Neuronal stem cell (in vitro differentiated cells): Measurements from ENCODE around the gene CDH6.

Source experiments
- DNase-seq: peaks from one replicate; pipeline ENCODE4 v3.0.0-alpha.2; 2013; ENCODE audit warnings: low spot score
- H2AFZ ChIP-seq: one replicate; pipeline ENCODE4 v1.6.1; 2013; ENCODE audit warnings: mild to moderate bottlenecking, low read length, inconsistent platforms
- H2AK5ac ChIP-seq: 2 replicates; pipeline ENCODE4 v1.6.1; 2013; ENCODE audit warnings: low read depth, mild to moderate bottlenecking, inconsistent platforms, low read length, moderate library complexity, mixed read lengths
- H2BK120ac ChIP-seq: 2 replicates; pipeline ENCODE4 v1.6.1; 2013; ENCODE audit warnings: low read depth, mild to moderate bottlenecking, inconsistent platforms, low read length, moderate library complexity, mixed read lengths
- H2BK12ac ChIP-seq: one replicate; pipeline ENCODE4 v1.6.1; 2013; ENCODE audit warnings: low read length, inconsistent platforms
- H2BK15ac ChIP-seq: 2 replicates; pipeline ENCODE4 v1.6.1; 2013; ENCODE audit warnings: mild to moderate bottlenecking, low read length, inconsistent platforms, mixed read lengths
- H2BK5ac ChIP-seq: one replicate; pipeline ENCODE4 v1.6.1; 2013; ENCODE audit warnings: inconsistent platforms, mild to moderate bottlenecking, low read length, moderate library complexity
- H3K14ac ChIP-seq: one replicate; pipeline ENCODE4 v1.6.1; 2013; ENCODE audit warnings: low read length, inconsistent platforms
- H3K18ac ChIP-seq: 2 replicates; pipeline ENCODE4 v1.6.1; 2013; ENCODE audit warnings: low read length, inconsistent platforms
- H3K23ac ChIP-seq: 2 replicates; pipeline ENCODE4 v1.6.1; 2013; ENCODE audit warnings: low read depth, mild to moderate bottlenecking, mixed read lengths, low read length, inconsistent platforms; ENCODE audit not compliant: poor library complexity
- H3K27ac ChIP-seq: replicated peaks from 3 replicates; pipeline ENCODE4 v1.5.1; 2013; ENCODE audit warnings: low read length, inconsistent platforms
- H3K27me3 ChIP-seq, 3 experiments: 2 replicates each; pipeline ENCODE4 v1.6.1; 2013; ENCODE audit warnings: low read length in 3 of 3, mild to moderate bottlenecking in 2 of 3, inconsistent platforms in 1 of 3, low read depth in 1 of 3, mixed read lengths in 1 of 3, moderate library complexity in 1 of 3; ENCODE audit not compliant: control insufficient read depth in 3 of 3, insufficient read depth in 3 of 3
- H3K36me3 ChIP-seq, 2 donors: replicated peaks in 1 of 2; 2 replicates each; pipeline ENCODE4 v1.6.1; 2013; ENCODE audit warnings: low read length in 2 of 2; ENCODE audit not compliant: control insufficient read depth in 2 of 2, insufficient read depth in 2 of 2
- H3K4ac ChIP-seq: 2 replicates; pipeline ENCODE4 v1.6.1; 2013; ENCODE audit warnings: inconsistent platforms, mild to moderate bottlenecking, low read length, moderate library complexity
- H3K4me1 ChIP-seq, 2 donors: 1 replicate in 1 of 2; 2 replicates in 1 of 2; pipeline ENCODE4 v1.6.1; 2013; ENCODE audit warnings: low read length in 2 of 2, low read depth in 1 of 2; ENCODE audit not compliant: control insufficient read depth in 2 of 2, insufficient read depth in 1 of 2
- H3K4me2 ChIP-seq: one replicate; pipeline ENCODE4 v1.6.1; 2013; ENCODE audit warnings: mild to moderate bottlenecking, low read length, inconsistent platforms; ENCODE audit not compliant: insufficient read depth, poor library complexity, severe bottlenecking
- H3K4me3 ChIP-seq, 2 donors: 2 replicates each; pipeline ENCODE4 v1.5.1; 2013; ENCODE audit warnings: low read length in 2 of 2, mild to moderate bottlenecking in 2 of 2, inconsistent platforms in 1 of 2, moderate library complexity in 1 of 2
- H3K79me1 ChIP-seq: one replicate; pipeline ENCODE4 v1.6.1; 2013; ENCODE audit warnings: low read depth, mild to moderate bottlenecking, inconsistent platforms, low read length, moderate library complexity
- H3K9ac ChIP-seq: one replicate; pipeline ENCODE4 v1.6.1; 2013; ENCODE audit warnings: mild to moderate bottlenecking, low read depth, low read length, inconsistent platforms; ENCODE audit not compliant: poor library complexity
- H3K9me3 ChIP-seq, 2 donors: replicated peaks in 1 of 2; 2 replicates each; pipeline versions ENCODE3 to v1.6.1; 2013; ENCODE audit warnings: low read length in 2 of 2, mild to moderate bottlenecking in 2 of 2, inconsistent platforms in 1 of 2, low read depth in 1 of 2, mixed read lengths in 1 of 2, moderate library complexity in 1 of 2; ENCODE audit not compliant: control insufficient read depth in 2 of 2, insufficient read depth in 1 of 2
- H4K8ac ChIP-seq: one replicate; pipeline ENCODE4 v1.6.1; 2013; ENCODE audit warnings: low read depth, mild to moderate bottlenecking, inconsistent platforms, low read length, moderate library complexity
- H4K91ac ChIP-seq: one replicate; pipeline ENCODE4 v1.6.1; 2013; ENCODE audit warnings: low read length, low read depth, mild to moderate bottlenecking, inconsistent platforms; ENCODE audit not compliant: poor library complexity
- WGBS, 2 donors: extraction: QIAGEN DNeasy Blood & Tissue Kit; methylation state at CpG; one replicate each; pipeline ENCODE4 v1.1.7; 2013; ENCODE audit warnings: missing lambda C conversion rate in 2 of 2, mixed read lengths in 1 of 2; ENCODE audit not compliant: insufficient read length in 2 of 2, insufficient replicate concordance in 1 of 2; ENCODE audit errors: extremely low coverage in 2 of 2; 5-methylcytosine and 5-hydroxymethylcytosine counted together

The CDH6 gene

GRCh38 chr5:31289429-31289828 is 95.9 kb downstream of the CDH6 start:
- Histone ChIP-seq H2BK12ac (no peak overlapping the region), H3K14ac (no peak overlapping the region), H4K91ac (no peak overlapping the region), H3K9me3 (no peaks in the 10 kb centered on the region), H2BK5ac (no peak overlapping the region), H2BK120ac (no peak overlapping the region), H3K23ac (no peak overlapping the region), H3K4me2 (no peak overlapping the region), H3K4me1 (no peaks in the 10 kb centered on the region), H3K27me3 (no peaks in the 10 kb centered on the region), H3K9ac (no peak overlapping the region), H2BK15ac (no peak overlapping the region), H3K18ac (no peak overlapping the region), H3K36me3 (peaks cover under 1 to 4% of the 10 kb centered on the region in 2 donors), H3K27ac (no peak overlapping the region), H2AK5ac (no peak overlapping the region), H3K4ac (no peak overlapping the region), H3K79me1 (no peaks in the 10 kb centered on the region), H4K8ac (no peak overlapping the region), H2AFZ (no peak overlapping the region), H3K4me3 (no peak overlapping the region)
- DNase-seq: no peak
- WGBS, 2 donors: no CpG with 5 or more reads among the region's 3 CpGs

- H3K79me1 ChIP-seq: no peaks in the 10 kb centered on the region
- H2AK5ac ChIP-seq: no peak overlapping the region
- no peak overlapping the region for H3K27ac ChIP-seq
- no peaks in the 10 kb centered on the region for H3K9me3 ChIP-seq
- no peak overlapping the region for H3K23ac ChIP-seq
- H3K4me3 ChIP-seq: no peak overlapping the region
- no peak overlapping the region for H2BK5ac ChIP-seq
- H2BK120ac ChIP-seq: no peak overlapping the region
- no peak overlapping the region for H3K14ac ChIP-seq
- no peak overlapping the region for H3K18ac ChIP-seq
- no peak overlapping the region for H2BK15ac ChIP-seq
- no peak overlapping the region for H4K8ac ChIP-seq
- no CpG with 5 or more reads among the region's 7 CpGs for WGBS, 2 donors
- no peaks in the 10 kb centered on the region for H3K27me3 ChIP-seq
- no peaks in the 10 kb centered on the region for H3K4me1 ChIP-seq
- H2BK12ac ChIP-seq: no peak overlapping the region
- H4K91ac ChIP-seq: no peak overlapping the region
- no peak overlapping the region for H3K9ac ChIP-seq
- H3K36me3 ChIP-seq: peaks cover 0 to 4% of the 10 kb centered on the region in 2 donors
- H3K4ac ChIP-seq: no peak overlapping the region
- no peak overlapping the region for H2AFZ ChIP-seq
- no peak overlapping the region for H3K4me2 ChIP-seq
- DNase-seq: no peak
These were observed 97.9 kb downstream of the CDH6 start for GRCh38 chr5:31291323-31291854.

- no peak overlapping the region for H3K9ac ChIP-seq
- H2BK5ac ChIP-seq: no peak overlapping the region
- no peak overlapping the region for H3K4me2 ChIP-seq
- H2BK120ac ChIP-seq: no peak overlapping the region
- H3K4ac ChIP-seq: no peak overlapping the region
- H2BK12ac ChIP-seq: no peak overlapping the region
- H3K36me3 ChIP-seq: peaks cover 14 to 40% of the 10 kb centered on the region in 2 donors
- no peak overlapping the region for H2AFZ ChIP-seq
- H3K27ac ChIP-seq: no peak overlapping the region
- H3K27me3 ChIP-seq: no peaks in the 10 kb centered on the region
- no peak for DNase-seq
- no peak overlapping the region for H3K14ac ChIP-seq
- no peak overlapping the region for H2BK15ac ChIP-seq
- H3K4me1 ChIP-seq: no peaks in the 10 kb centered on the region
- H4K8ac ChIP-seq: no peak overlapping the region
- no peaks in the 10 kb centered on the region for H3K9me3 ChIP-seq
- no peak overlapping the region for H4K91ac ChIP-seq
- no peak overlapping the region for H3K4me3 ChIP-seq
- H3K23ac ChIP-seq: no peak overlapping the region
- H2AK5ac ChIP-seq: no peak overlapping the region
- H3K79me1 ChIP-seq: no peaks in the 10 kb centered on the region
- peak overlapping the region; percentile 28 for H3K18ac ChIP-seq
- no CpG with 5 or more reads among the region's 1 CpG for WGBS, 2 donors
These were observed 107.0 kb downstream of the CDH6 start for GRCh38 chr5:31300501-31300900.

GRCh38 chr5:31301833-31302232 is 108.3 kb downstream of the CDH6 start:
- Histone ChIP-seq H4K91ac (no peak overlapping the region), H2AK5ac (no peak overlapping the region), H2BK120ac (no peak overlapping the region), H2BK12ac (no peak overlapping the region), H3K18ac (no peak overlapping the region), H3K79me1 (no peaks in the 10 kb centered on the region), H2BK5ac (no peak overlapping the region), H3K4me2 (no peak overlapping the region), H3K4me3 (no peak overlapping the region), H3K9me3 (no peaks in the 10 kb centered on the region), H2AFZ (no peak overlapping the region), H3K27me3 (no peaks in the 10 kb centered on the region), H3K4ac (no peak overlapping the region), H3K27ac (no peak overlapping the region), H4K8ac (no peak overlapping the region), H3K36me3 (peaks cover 14 to 40% of the 10 kb centered on the region in 2 donors), H3K14ac (no peak overlapping the region), H3K23ac (no peak overlapping the region), H2BK15ac (no peak overlapping the region), H3K9ac (no peak overlapping the region), H3K4me1 (no peaks in the 10 kb centered on the region)
- no peak for DNase-seq
- no CpG with 5 or more reads among the region's 5 CpGs for WGBS, 2 donors
